Kidney (tissue), 14 donors: Measurements from ENCODE around the gene MYO1D. TPM values are rescaled to one million over a fixed set of nuclear protein-coding genes. Genes with fewer than 3 reads are reported as not detected.

Source experiments
- DNase-seq, 5 donors: peaks; one replicate each; pipeline ENCODE4 v3.0.0-alpha.2; 2013 to 2020
- FAIRE-seq: peaks from 2 replicates; lab custom pipeline; 2012; peaks lifted over from hg19 to GRCh38; lab: Jason Lieb, UNC
- H3K27ac ChIP-seq, 2 donors: one replicate each; pipeline ENCODE4 v1.7.0; 2013; ENCODE audit warnings: low read depth in 2 of 2, low read length in 2 of 2, inconsistent platforms in 1 of 2
- H3K27me3 ChIP-seq: one replicate; pipeline ENCODE4 v1.7.1; 2013; ENCODE audit warnings: low read length, inconsistent platforms; ENCODE audit not compliant: control insufficient read depth, insufficient read depth
- H3K36me3 ChIP-seq, 3 donors: one replicate each; pipeline versions ENCODE4 v1.7.0 to v1.7.1; 2013; ENCODE audit warnings: low read length in 3 of 3, control low read depth in 1 of 3, inconsistent platforms in 1 of 3; ENCODE audit not compliant: insufficient read depth in 3 of 3, control insufficient read depth in 2 of 3
- H3K4me1 ChIP-seq, 3 donors: one replicate each; pipeline versions ENCODE4 v1.7.0 to v1.7.1; 2013; ENCODE audit warnings: low read length in 3 of 3, inconsistent platforms in 1 of 3, low read depth in 1 of 3; ENCODE audit not compliant: control insufficient read depth in 2 of 3, insufficient read depth in 2 of 3
- H3K4me3 ChIP-seq, 3 donors: one replicate each; pipeline versions ENCODE4 v1.7.0 to v1.8.1; 2013; ENCODE audit warnings: low read length in 3 of 3, control low read depth in 1 of 3, inconsistent platforms in 1 of 3
- H3K9ac ChIP-seq, 3 donors: one replicate each; pipeline versions ENCODE4 v1.7.0 to v1.7.1; 2013; ENCODE audit warnings: low read length in 3 of 3, control low read depth in 1 of 3, inconsistent platforms in 1 of 3
- H3K9me3 ChIP-seq, 3 donors: one replicate each; pipeline versions ENCODE4 v1.7.0 to v1.7.1; 2013; ENCODE audit warnings: low read length in 3 of 3, control low read depth in 1 of 3, inconsistent platforms in 1 of 3; ENCODE audit not compliant: control insufficient read depth in 2 of 3, insufficient read depth in 1 of 3
- intact Hi-C: fragments of 100-400 bp; cut with DNase I; formaldehyde crosslinking; loops from one replicate; pipeline ENCODE4 v1.11.1; 2022
- polyA plus RNA-seq: library from polyadenylated mRNA; stranded (reverse); fragments of 350-450 nt; fragmentation: Illumina TruSeq; extraction: RNeasy Lipid Tissue Mini Kit (QIAGEN cat#74804); gene quantifications from one replicate; pipeline ENCODE4 v1.2.3, GENCODE V29; 2014; ENCODE audit warnings: low read depth, low replicate concordance; ENCODE audit not compliant: insufficient read depth
- total RNA-seq: library from RNA; stranded (reverse); fragmentation: NEBNext Ultra II Directional; extraction: Animal tissue kit (Norgen Biotek cat#: 25700); gene quantifications from one replicate; pipeline ENCODE4 v1.2.1, GENCODE V29; 2021
- TF ChIP-seq, protein P1 (sequence below): IDR thresholded peaks from 3 replicates; pipeline ENCODE4 v1.5.1; 2012; ENCODE audit warnings: mild to moderate bottlenecking, moderate library complexity, borderline replicate concordance; ENCODE audit not compliant: insufficient read depth; ENCODE audit errors: extremely low read depth
- donor health status: control.
- donor health status: control.
- donor health status: control.
- donor health status: control.
- donor health status: control.
- donor health status: DM: yes; HTN: yes; CAD: no.
- donor health status: Normal renal cell carcinoma (clear cell type).

Gene MYO1D
- total and polyA plus RNA-seq, 2 donors from 2014 or later: 21.1 to 99.9 TPM

DNA sequence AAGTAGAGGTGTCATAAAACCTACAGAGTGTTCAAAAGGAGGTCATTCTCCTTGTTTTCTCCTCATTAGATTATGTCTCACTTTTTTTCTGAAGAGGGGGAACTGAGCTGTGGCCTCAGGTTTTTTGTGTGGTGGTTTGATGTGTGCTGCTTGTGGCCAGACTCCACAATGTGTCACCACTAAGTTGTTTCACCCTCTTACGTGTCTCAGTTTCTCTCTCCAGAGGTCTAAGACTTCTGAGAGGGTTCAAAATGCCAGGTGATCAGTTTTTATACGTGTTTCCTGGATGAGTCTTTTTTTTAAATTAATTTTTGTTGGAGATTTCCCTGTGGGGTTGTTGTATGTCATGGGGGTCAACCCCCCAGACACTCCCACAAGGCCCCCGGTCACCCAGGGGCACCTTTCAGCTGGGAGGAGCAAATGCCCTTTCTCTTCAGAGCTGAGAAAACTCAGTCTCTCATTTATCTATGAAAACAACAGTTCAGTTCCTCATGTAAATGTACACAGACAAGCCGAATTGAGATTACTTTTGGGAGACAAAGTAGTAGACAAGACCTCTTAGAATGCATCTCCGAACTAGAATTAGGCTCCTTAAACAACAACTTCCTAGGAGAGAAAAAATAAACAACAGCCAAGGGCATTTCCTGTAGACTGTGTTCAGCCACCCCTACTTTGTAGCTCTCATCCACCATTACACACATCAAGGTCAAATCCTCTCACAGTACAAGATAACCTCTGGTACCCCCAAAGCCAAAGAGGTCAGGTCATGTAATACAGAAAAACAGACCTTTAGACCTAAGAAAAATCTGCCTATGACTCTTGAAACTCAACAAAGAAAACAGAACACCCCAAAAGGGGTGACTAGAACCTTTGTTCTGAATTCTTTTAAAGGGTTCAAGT, 27.1 kb upstream of the MYO1D start:
- no peak overlapping the region for H3K9ac ChIP-seq
- no peak for FAIRE-seq
- intact Hi-C loops: loop anchor here (10.0 kb wide), 1 partner anchor 119 kb away; no protein-coding TSS in a partner anchor
- no peak for DNase-seq
- H3K27ac ChIP-seq: no peak overlapping the region
- no peaks in the 10 kb centered on the region for H3K9me3 ChIP-seq
- H3K27me3 ChIP-seq: no peaks in the 10 kb centered on the region
- no peaks in the 10 kb centered on the region for H3K36me3 ChIP-seq
- no peaks in the 10 kb centered on the region for H3K4me1 ChIP-seq
- TF ChIP-seq, protein P1, sequence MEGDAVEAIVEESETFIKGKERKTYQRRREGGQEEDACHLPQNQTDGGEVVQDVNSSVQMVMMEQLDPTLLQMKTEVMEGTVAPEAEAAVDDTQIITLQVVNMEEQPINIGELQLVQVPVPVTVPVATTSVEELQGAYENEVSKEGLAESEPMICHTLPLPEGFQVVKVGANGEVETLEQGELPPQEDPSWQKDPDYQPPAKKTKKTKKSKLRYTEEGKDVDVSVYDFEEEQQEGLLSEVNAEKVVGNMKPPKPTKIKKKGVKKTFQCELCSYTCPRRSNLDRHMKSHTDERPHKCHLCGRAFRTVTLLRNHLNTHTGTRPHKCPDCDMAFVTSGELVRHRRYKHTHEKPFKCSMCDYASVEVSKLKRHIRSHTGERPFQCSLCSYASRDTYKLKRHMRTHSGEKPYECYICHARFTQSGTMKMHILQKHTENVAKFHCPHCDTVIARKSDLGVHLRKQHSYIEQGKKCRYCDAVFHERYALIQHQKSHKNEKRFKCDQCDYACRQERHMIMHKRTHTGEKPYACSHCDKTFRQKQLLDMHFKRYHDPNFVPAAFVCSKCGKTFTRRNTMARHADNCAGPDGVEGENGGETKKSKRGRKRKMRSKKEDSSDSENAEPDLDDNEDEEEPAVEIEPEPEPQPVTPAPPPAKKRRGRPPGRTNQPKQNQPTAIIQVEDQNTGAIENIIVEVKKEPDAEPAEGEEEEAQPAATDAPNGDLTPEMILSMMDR: no peak
- H3K4me3 ChIP-seq: no peak overlapping the region

DNA sequence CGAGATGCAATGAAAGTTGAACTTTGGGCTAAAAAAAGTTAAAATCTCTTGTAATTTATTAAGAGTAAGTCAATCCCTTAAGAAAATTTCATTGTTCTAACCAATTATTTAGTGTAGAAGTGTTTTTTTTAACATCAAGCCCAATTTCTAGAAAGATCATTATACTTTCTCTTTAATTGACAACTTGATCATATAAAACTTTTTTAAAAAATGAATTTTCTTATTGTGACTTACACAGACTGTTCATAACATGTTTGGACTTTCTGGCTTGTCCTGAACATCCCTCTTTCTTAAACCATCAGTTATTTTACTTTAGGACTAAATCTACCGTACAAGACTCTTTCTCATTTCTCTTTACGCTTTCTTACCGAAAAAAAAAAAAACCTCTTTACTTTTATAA, 24.8 kb upstream of the MYO1D start:
- intact Hi-C loops: loop anchor here (10.0 kb wide), 1 partner anchor 117 kb away; no protein-coding TSS in a partner anchor
- H3K9me3 ChIP-seq: no peaks in the 10 kb centered on the region
- no peak overlapping the region for H3K4me3 ChIP-seq
- H3K27me3 ChIP-seq: no peaks in the 10 kb centered on the region
- H3K36me3 ChIP-seq: no peaks in the 10 kb centered on the region
- H3K9ac ChIP-seq: no peak overlapping the region
- FAIRE-seq (no peak), DNase-seq (no peak)
- TF ChIP-seq, protein P1: no peak
- H3K4me1 ChIP-seq: no peaks in the 10 kb centered on the region
- H3K27ac ChIP-seq: no peak overlapping the region

DNA sequence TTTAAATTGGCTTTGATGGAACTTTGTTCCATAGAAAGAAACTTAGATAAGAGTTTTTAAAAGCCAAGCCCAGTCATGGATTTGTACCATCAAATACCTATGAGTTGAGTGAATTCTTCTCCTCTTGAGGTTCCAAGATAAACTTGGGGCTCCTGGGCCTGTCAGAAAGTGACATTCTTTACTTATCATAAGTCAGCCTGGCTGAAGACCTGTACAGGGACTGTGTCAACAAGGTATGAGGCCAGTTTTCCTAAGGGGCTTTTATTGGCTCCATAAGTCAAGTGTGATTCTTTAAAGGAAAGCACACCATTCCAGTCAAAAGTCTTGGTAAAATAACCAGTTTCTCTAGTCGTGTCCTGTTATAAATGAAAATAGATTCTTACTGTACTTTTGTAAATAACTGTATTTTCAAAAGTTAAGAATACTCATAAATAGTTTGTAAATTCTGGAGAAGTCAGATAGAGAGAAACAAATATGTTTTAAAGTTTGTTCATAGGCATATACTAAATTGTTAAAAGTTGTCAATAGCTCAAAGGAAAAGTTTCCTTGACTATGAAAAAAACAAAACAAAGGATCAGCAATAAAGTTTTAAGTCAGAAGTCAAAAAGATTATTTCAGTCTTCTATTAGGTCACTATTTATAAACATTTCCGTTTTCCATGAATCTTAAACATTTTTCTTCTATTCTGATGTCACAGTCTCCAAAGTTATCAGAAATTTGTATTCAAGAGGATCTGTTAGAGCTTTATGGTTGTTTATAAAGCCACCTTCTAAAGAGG, 22.5 kb upstream of the MYO1D start:
- DNase-seq: no peak
- no peaks in the 10 kb centered on the region for H3K4me1 ChIP-seq
- FAIRE-seq: peak; percentile 76
- H3K27me3 ChIP-seq: no peaks in the 10 kb centered on the region
- TF ChIP-seq, protein P1: no peak
- no peak overlapping the region for H3K4me3 ChIP-seq
- no peak overlapping the region for H3K9ac ChIP-seq
- H3K9me3 ChIP-seq: no peaks in the 10 kb centered on the region
- H3K27ac ChIP-seq: no peak overlapping the region
- intact Hi-C loops: loop anchor here (10.0 kb wide), 1 partner anchor 115 kb away; no protein-coding TSS in a partner anchor
- no peaks in the 10 kb centered on the region for H3K36me3 ChIP-seq
